ENCODE measurements around the gene SLC5A8. TPM values are rescaled to one million over a fixed set of nuclear protein-coding genes. Genes with fewer than 3 reads are reported as not detected.

Gene SLC5A8
- total RNA-seq, 1 experiment from 2014 or later = not detected

GRCh38 chr12:101243616-101244015 is 33.6 kb upstream of the SLC5A8 start:
- POLR2A ChIA-PET = no interaction called here
- Histone ChIP-seq H3K27ac (ENCODE audit: low read depth, low read length) (no peak overlapping the region), H3K9me3 (ENCODE audit: control insufficient read depth in 1 of 2, insufficient read depth in 1 of 2, low read depth in 1 of 2, low read length in 2 of 2) (no peaks in the 10 kb centered on the region), H3K9ac (ENCODE audit: low read length) (no peak overlapping the region), H3K4me2 (ENCODE audit: low read length) (no peak overlapping the region), H4K20me1 (ENCODE audit: insufficient read depth) (no peaks in the 10 kb centered on the region), H3K79me2 (ENCODE audit: insufficient read depth, low read length) (no peaks in the 10 kb centered on the region), H3K4me3 (replicated peaks in 1 of 2; ENCODE audit: low read depth in 1 of 2, low read length in 2 of 2) (no peak overlapping the region), H3K4me1 (ENCODE audit: control insufficient read depth in 1 of 2, insufficient read depth in 2 of 2, low read length in 2 of 2) (no peaks in the 10 kb centered on the region), H3K27me3 (ENCODE audit: insufficient read depth, low read length) (no peaks in the 10 kb centered on the region), H3K36me3 (ENCODE audit: control insufficient read depth in 1 of 2, insufficient read depth in 2 of 2, low read length in 2 of 2) (no peaks in the 10 kb centered on the region), H2AFZ (ENCODE audit: low read depth, low read length, poor library complexity, severe bottlenecking) (no peak overlapping the region), H3K9me2 (ENCODE audit: insufficient read depth) (no peaks in the 10 kb centered on the region; the same call in 1 of the 2 replicates)
- RAD21 ChIA-PET (ENCODE audit: low non-redundant PET in 1 of 2, low total read pairs in 2 of 2, uncharacterized antibody in 2 of 2, unreplicated experiment in 2 of 2) = no interaction called here
- intact Hi-C loops (cut with micrococcal nuclease) = no loop called here
- BruUV-seq (replicated peaks) = no TSS peak
- CTCF ChIA-PET = no interaction called here
- no peak for TF ChIP-seq SRF (IDR thresholded peaks at IDR 0.05; ENCODE audit: low read depth)
- TF ChIP-seq EZH2phosphoT487 (IDR thresholded peaks at IDR 0.05; ENCODE audit: borderline replicate concordance) = no peak
- no peak for TF ChIP-seq REST (IDR thresholded peaks at IDR 0.05; ENCODE audit: low read depth)
- no peak for TF ChIP-seq SP1 (IDR thresholded peaks at IDR 0.05; ENCODE audit: low read depth)
- TF ChIP-seq ATF3 (IDR thresholded peaks at IDR 0.05) = no peak
- no peak for TF ChIP-seq YY1 (IDR thresholded peaks at IDR 0.05; ENCODE audit: extremely low read depth, insufficient replicate concordance, low read depth, low read length)
- TF ChIP-seq ELF1 (IDR thresholded peaks at IDR 0.05; ENCODE audit: borderline replicate concordance, low read depth) = no peak
- TF ChIP-seq FOSL1 (IDR thresholded peaks at IDR 0.05; ENCODE audit: low read depth) = no peak
- TF ChIP-seq SIN3A (IDR thresholded peaks at IDR 0.05; ENCODE audit: low read depth) = no peak
- TF ChIP-seq ZBTB33 (IDR thresholded peaks at IDR 0.05; ENCODE audit: extremely low read depth, insufficient replicate concordance, low read length) = no peak
- no peak for TF ChIP-seq EGR1 (IDR thresholded peaks at IDR 0.05; ENCODE audit: low read depth)
- TF ChIP-seq CTCF (IDR thresholded peaks at IDR 0.05 in 2 of 3, conservative IDR thresholded peaks at IDR 0.05 in 1 of 3; ENCODE audit: borderline replicate concordance in 1 of 3, insufficient read depth in 1 of 3, low read depth in 2 of 3, low read length in 2 of 3) = no peak
- TF ChIP-seq CBX3 (IDR thresholded peaks at IDR 0.05; ENCODE audit: low read depth) = no peak
- TF ChIP-seq RAD21 (IDR thresholded peaks at IDR 0.05; ENCODE audit: low read depth) = no peak
- TF ChIP-seq POLR2A (IDR thresholded peaks at IDR 0.05; ENCODE audit: borderline replicate concordance, extremely low read depth, insufficient read depth, insufficient read length) = no peak
- no peak for TF ChIP-seq CEBPB (IDR thresholded peaks at IDR 0.05; ENCODE audit: low read depth)
- no peak for TF ChIP-seq TCF7L2 (IDR thresholded peaks at IDR 0.05; ENCODE audit: borderline replicate concordance, extremely low read depth, insufficient read depth, insufficient read length)
- no peak for ATAC-seq
- no peak for DNase-seq (ENCODE audit: low read depth, low spot score)

Measured in HCT116 (cell line).